Hepatocyte (in vitro differentiated cells): Measurements from ENCODE around the gene SORBS2. TPM values are rescaled to one million over a fixed set of nuclear protein-coding genes. Genes with fewer than 3 reads are reported as not detected.

Experiments used
- DNase-seq: peaks from one replicate; pipeline ENCODE4 v3.0.0-alpha.2; 2016; ENCODE audit warnings: low spot score
- H2AFZ ChIP-seq: fragments of 200-600 bp; sonication (generic); 2 replicates; pipeline ENCODE4 v1.6.0; 2016; ENCODE audit warnings: antibody characterized with exemption, mild to moderate bottlenecking
- H3K27ac ChIP-seq: fragments of 200-600 bp; sonication (generic); 2 replicates; pipeline ENCODE4 v1.5.1; 2016; ENCODE audit warnings: mild to moderate bottlenecking
- H3K27me3 ChIP-seq: fragments of 200-600 bp; sonication (generic); 2 replicates; pipeline ENCODE4 v1.6.1; 2016
- H3K36me3 ChIP-seq: fragments of 200-600 bp; sonication (generic); replicated peaks from 2 replicates; pipeline ENCODE4 v1.5.1; 2016; ENCODE audit warnings: low read depth; ENCODE audit not compliant: insufficient read depth
- H3K4me1 ChIP-seq: fragments of 200-600 bp; sonication (generic); 2 replicates; pipeline ENCODE4 v1.5.1; 2016; ENCODE audit warnings: mild to moderate bottlenecking, moderate library complexity; ENCODE audit not compliant: insufficient read depth
- H3K4me2 ChIP-seq: fragments of 200-600 bp; sonication (generic); 2 replicates; pipeline ENCODE4 v1.6.0; 2016
- H3K4me3 ChIP-seq: fragments of 200-600 bp; sonication (generic); 2 replicates; pipeline ENCODE4 v1.5.1; 2016; ENCODE audit warnings: mild to moderate bottlenecking
- H3K79me2 ChIP-seq: fragments of 200-600 bp; sonication (generic); 2 replicates; pipeline ENCODE4 v1.6.0; 2017; ENCODE audit warnings: mild to moderate bottlenecking
- H3K9me2 ChIP-seq: fragments of 200-600 bp; sonication (generic); replicated peaks from 2 replicates; pipeline ENCODE4 v1.6.0; 2017; ENCODE audit warnings: mild to moderate bottlenecking; ENCODE audit not compliant: insufficient read depth
- H3K9me3 ChIP-seq: fragments of 200-600 bp; sonication (generic); 2 replicates; pipeline ENCODE4 v1.5.1; 2016; ENCODE audit warnings: low read depth, mild to moderate bottlenecking
- H4K20me1 ChIP-seq: fragments of 200-600 bp; sonication (generic); 2 replicates; pipeline ENCODE4 v1.6.0; 2016; ENCODE audit warnings: mild to moderate bottlenecking; ENCODE audit not compliant: insufficient read depth, poor library complexity, severe bottlenecking
- CTCF ChIP-seq: fragments of 200-600 bp; sonication (generic); IDR thresholded peaks from 2 replicates; pipeline ENCODE4 v1.5.1; 2016; ENCODE audit warnings: antibody characterized with exemption, mild to moderate bottlenecking; ENCODE audit not compliant: poor library complexity
- EZH2 ChIP-seq: fragments of 200-600 bp; sonication (generic); IDR thresholded peaks from 2 replicates; pipeline ENCODE4 v1.6.1; 2016; ENCODE audit warnings: antibody characterized with exemption, mild to moderate bottlenecking, borderline replicate concordance
- EZH2phosphoT487 ChIP-seq: fragments of 200-600 bp; sonication (generic); IDR thresholded peaks from one replicate; pipeline ENCODE4 v1.6.1; 2018; ENCODE audit warnings: antibody characterized with exemption, mild to moderate bottlenecking, low read depth, moderate library complexity; ENCODE audit not compliant: unreplicated experiment, severe bottlenecking
- WGBS: methylation state at CpG from one replicate; pipeline ENCODE4 v1.1.6; 2016; ENCODE audit warnings: low lambda C conversion rate; ENCODE audit errors: missing lambda C conversion rate; 5-methylcytosine and 5-hydroxymethylcytosine counted together
- polyA plus RNA-seq: library from polyadenylated mRNA; unstranded; fragments of >200 nt; fragmentation: Nextera tagmentation; extraction: Ambion mirVana; gene quantifications from 2 replicates; pipeline ENCODE4 v1.2.1, GENCODE V29; 2016
- total RNA-seq: library from RNA; depleted of rRNA; stranded (reverse); fragments of >200 nt; gene quantifications from 2 replicates; pipeline ENCODE4 v1.2.3, GENCODE V29; 2014

SORBS2 gene
- total and polyA plus RNA-seq, 2 experiments from 2014 or later, result 43.4 to 52.1 TPM

GRCh38 chr4:185680617-185681016, 131.4 kb downstream of the SORBS2 start:
- no peak for DNase-seq
- Histone ChIP-seq H3K9me3 (no peaks in the 10 kb centered on the region), H3K27ac (no peak overlapping the region), H3K4me3 (no peak overlapping the region), H3K27me3 (no peaks in the 10 kb centered on the region), H3K4me2 (no peak overlapping the region), H4K20me1 (no peaks in the 10 kb centered on the region), H3K36me3 (no peaks in the 10 kb centered on the region), H3K9me2 (no peaks in the 10 kb centered on the region), H3K79me2 (no peaks in the 10 kb centered on the region), H3K4me1 (no peaks in the 10 kb centered on the region), H2AFZ (no peak overlapping the region)
- TF ChIP-seq CTCF (no peak), EZH2phosphoT487 (no peak)
- WGBS, result 84% methylated on average over 7 of the region's 7 CpGs

- no peak overlapping the region for H3K4me3 ChIP-seq
- DNase-seq, result no peak
- H2AFZ ChIP-seq, result no peak overlapping the region
- TF ChIP-seq EZH2, result no peak
- TF ChIP-seq CTCF, result no peak
- TF ChIP-seq EZH2phosphoT487, result no peak
- H3K36me3 ChIP-seq, result no peaks in the 10 kb centered on the region
- no peaks in the 10 kb centered on the region for H3K9me3 ChIP-seq
- H3K79me2 ChIP-seq, result no peaks in the 10 kb centered on the region
- H3K4me2 ChIP-seq, result no peak overlapping the region
- no peaks in the 10 kb centered on the region for H3K9me2 ChIP-seq
- H3K4me1 ChIP-seq, result no peaks in the 10 kb centered on the region
- no peaks in the 10 kb centered on the region for H4K20me1 ChIP-seq
- no peak overlapping the region for H3K27ac ChIP-seq
- 90% methylated on average over 3 of the region's 3 CpGs for WGBS
- H3K27me3 ChIP-seq, result no peaks in the 10 kb centered on the region
These were observed 132.5 kb downstream of the SORBS2 start for GRCh38 chr4:185679523-185679922.

GRCh38 chr4:185677637-185678314, 134.2 kb downstream of the SORBS2 start:
- Histone ChIP-seq H3K27ac (no peak overlapping the region), H3K4me2 (no peak overlapping the region), H3K4me3 (no peak overlapping the region), H3K4me1 (no peaks in the 10 kb centered on the region), H3K9me2 (no peaks in the 10 kb centered on the region), H3K36me3 (no peaks in the 10 kb centered on the region), H3K27me3 (no peaks in the 10 kb centered on the region), H3K9me3 (no peaks in the 10 kb centered on the region), H2AFZ (no peak overlapping the region), H4K20me1 (no peaks in the 10 kb centered on the region), H3K79me2 (no peaks in the 10 kb centered on the region)
- DNase-seq, result no peak
- WGBS, result 54% methylated on average over 1 of the region's 1 CpG
- TF ChIP-seq CTCF, result no peak
- no peak for TF ChIP-seq EZH2phosphoT487
- TF ChIP-seq EZH2, result no peak
